GM12864 (cell line): ENCODE data around the gene TMEM134.

Experiments used
- DNase-seq: peaks from one replicate; pipeline ENCODE4 v3.0.0-alpha.2; 2011; ENCODE audit warnings: low read depth
- H3K4me3 ChIP-seq: 2 replicates; pipeline ENCODE4 v1.5.1; 2011; ENCODE audit warnings: mild to moderate bottlenecking, low read depth, low read length, control low read depth
- TF ChIP-seq, protein P1 (sequence below): IDR thresholded peaks from 2 replicates; pipeline ENCODE4 v1.5.1; 2011; ENCODE audit warnings: low read depth, mild to moderate bottlenecking, moderate library complexity, low read length, control low read depth, inconsistent platforms; ENCODE audit errors: missing control alignments

TMEM134 gene

DNA sequence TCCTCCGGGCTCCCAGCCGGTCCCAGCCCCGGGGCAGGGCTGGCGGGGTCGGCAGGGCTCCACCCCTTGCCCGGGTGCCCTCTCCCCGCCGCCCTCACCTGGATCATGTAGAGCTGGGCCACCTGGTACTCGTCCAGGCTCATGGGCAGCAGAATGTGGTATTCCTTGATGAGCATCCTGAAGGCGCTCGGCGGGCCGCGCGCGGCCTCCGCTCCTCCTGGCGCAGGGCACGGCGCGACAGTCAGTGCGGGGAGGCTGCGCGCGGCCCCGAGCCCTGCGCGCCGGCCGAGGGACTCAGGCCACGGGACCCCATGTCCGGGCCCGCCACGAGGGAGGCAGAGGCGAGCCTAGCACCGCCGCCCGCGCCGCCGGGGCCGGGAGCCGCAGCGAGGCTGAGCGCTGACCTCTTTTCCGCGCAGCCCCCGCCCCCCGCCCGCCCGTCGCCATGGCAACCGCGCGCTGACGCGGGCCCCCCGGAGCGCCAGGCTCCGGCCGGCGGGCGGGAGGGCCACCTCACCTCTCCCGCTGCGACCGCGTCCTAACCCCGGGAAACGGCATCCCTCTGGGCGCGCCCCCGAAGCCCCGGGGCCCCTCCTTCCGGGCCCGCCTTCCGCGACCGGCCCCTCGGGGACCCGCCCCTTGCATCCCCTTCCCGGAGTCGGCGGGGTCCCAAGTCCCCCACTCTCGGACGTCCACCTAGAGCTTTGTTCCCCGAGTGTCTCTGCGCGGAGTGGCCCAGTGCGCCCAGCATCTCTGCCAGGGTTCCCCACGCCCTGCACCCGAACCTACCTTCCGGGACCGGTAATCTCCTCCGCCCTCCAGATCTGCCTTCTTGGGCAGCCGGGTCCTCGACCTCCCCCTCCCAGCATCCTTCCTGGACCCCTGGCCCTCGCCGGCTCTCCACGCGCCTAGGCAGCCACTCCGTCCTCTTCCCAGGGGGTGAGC lies 35.2 kb upstream of the TMEM134 start:
- TF ChIP-seq, protein P1, sequence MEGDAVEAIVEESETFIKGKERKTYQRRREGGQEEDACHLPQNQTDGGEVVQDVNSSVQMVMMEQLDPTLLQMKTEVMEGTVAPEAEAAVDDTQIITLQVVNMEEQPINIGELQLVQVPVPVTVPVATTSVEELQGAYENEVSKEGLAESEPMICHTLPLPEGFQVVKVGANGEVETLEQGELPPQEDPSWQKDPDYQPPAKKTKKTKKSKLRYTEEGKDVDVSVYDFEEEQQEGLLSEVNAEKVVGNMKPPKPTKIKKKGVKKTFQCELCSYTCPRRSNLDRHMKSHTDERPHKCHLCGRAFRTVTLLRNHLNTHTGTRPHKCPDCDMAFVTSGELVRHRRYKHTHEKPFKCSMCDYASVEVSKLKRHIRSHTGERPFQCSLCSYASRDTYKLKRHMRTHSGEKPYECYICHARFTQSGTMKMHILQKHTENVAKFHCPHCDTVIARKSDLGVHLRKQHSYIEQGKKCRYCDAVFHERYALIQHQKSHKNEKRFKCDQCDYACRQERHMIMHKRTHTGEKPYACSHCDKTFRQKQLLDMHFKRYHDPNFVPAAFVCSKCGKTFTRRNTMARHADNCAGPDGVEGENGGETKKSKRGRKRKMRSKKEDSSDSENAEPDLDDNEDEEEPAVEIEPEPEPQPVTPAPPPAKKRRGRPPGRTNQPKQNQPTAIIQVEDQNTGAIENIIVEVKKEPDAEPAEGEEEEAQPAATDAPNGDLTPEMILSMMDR, result no peak
- DNase-seq, result no peak
- peak overlapping the region; percentile 76 for H3K4me3 ChIP-seq

GRCh38 chr11:67503119-67504004 lies 34.3 kb upstream of the TMEM134 start:
- peak overlapping the region; percentile 76 for H3K4me3 ChIP-seq
- no peak for DNase-seq
- TF ChIP-seq, protein P1, result no peak

DNA sequence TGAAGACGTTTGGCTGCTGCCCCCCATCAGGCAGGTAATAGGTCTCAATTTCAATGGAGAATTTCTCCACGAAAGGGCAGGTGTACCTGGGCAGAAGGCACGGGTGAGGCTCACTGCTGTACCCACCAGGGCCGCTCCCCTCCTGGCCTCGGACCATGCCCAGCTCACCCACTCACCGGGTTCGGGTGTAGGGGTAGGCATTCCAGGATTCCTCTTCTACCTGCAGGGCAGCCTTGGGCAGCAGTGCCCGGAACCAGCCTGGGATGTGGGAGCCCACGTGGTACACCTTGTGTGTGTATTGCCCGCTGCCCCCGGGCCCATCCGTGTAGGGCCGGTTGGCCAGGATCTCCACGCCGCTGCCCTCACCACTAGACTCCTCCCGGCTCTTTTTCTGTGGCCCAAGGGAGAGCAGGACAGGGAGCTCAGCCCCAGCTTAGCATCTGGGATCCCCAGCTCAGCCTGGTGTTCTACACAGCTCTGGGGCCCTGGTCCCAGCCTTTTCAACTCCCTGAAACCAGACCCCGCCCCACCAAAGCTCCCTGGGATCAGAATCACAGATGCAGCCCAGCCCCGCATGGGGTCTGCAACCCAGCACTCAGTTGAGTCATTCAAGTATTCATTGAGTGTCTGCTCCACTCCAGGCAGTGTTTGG lies 33.4 kb upstream of the TMEM134 start:
- no peak overlapping the region for H3K4me3 ChIP-seq
- no peak for DNase-seq
- TF ChIP-seq, protein P1, result no peak

DNA sequence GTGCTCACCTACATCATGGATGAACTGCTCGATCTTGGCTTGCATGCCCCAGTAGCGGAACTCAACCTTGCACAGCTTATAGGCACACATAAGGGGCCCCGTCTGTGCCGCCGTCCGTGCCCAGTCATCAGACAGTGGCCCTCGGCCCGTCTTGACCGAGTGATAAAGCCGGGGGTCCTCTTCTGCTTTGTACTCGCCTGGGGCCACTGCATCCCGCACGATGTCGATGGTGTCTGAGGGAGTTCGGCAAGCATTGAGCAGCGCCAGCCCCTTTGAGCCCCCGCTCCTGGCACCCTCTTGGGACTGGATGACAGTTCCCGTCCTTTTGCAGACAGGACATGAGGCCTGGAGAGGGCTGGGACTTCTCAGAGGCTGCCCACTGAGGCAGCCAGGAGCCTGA lies 32.8 kb upstream of the TMEM134 start:
- TF ChIP-seq, protein P1, result no peak
- no peak for DNase-seq
- H3K4me3 ChIP-seq, result no peak overlapping the region

- DNase-seq, result no peak
- no peak overlapping the region for H3K4me3 ChIP-seq
- TF ChIP-seq, protein P1, result no peak
Observed at GRCh38 chr11:67500831-67501715, 32.0 kb upstream of the TMEM134 start.

DNA sequence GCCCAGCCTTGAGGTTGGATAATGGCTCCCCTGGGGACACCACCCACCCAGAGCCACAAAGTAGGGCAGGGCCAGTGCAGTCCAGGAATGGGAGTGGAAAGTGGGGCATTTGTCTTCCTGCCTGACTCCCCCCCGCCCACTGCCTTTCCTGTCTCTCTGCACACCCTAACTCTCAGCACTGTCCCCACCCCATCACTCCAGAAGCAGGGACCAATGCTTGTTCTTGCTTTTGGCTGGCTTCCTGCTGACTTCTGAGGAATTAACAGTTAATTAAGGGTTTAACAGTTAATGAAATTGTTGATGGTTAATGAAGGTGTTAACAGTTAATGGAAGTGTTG lies 31.4 kb upstream of the TMEM134 start:
- TF ChIP-seq, protein P1, result no peak
- no peak for DNase-seq
- no peak overlapping the region for H3K4me3 ChIP-seq
